EH (cell line): ENCODE measurements around the gene GAS2L3.

Experiments used
- DNase-seq: peaks from one replicate; pipeline ENCODE4 v3.0.0-alpha.2; 2015; ENCODE audit warnings: low read depth

The GAS2L3 gene

GRCh38 chr12:100661300-100661951, 87.9 kb downstream of the GAS2L3 start:
- DNase-seq = peak; percentile 62

- no peak for DNase-seq
Measured at GRCh38 chr12:100666588-100666987, 93.1 kb downstream of the GAS2L3 start.

- DNase-seq = peak; percentile 73
Measured at GRCh38 chr12:100668945-100669536, 95.6 kb downstream of the GAS2L3 start.

GRCh38 chr12:100669922-100670321, 96.4 kb downstream of the GAS2L3 start:
- DNase-seq = no peak

DNA sequence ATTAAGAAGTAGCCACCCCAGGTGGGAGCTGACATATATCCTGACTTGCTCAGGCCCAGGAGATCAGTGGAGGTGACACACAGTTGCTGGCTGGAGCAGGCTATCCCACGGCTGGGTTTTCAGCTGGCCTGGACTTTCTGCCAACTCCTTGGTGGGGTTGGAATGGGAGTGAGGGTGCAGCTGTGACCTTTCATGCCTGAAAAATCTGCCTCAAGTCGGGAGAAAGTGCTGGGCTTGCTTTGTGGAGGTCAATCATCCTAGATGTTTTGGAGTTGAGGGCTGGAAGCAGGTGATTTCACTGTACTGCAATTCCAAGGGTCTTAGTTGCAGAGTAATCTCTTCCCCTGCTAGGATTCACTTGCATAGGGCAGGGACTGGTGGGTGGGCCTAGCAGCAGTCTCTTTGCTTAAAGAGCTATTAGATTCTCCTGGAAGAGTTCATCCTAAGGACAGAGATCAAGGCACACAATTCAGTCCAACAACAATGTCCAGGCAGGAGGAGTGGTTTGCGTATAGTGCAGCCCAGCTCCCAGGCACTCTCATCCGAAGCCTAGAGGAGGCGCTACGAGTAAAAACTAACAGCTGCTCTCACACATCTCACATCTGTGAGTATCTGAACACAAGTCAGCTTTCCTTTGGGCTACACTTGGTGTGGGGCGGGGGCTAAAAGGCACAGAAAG, 98.1 kb downstream of the GAS2L3 start:
- no peak for DNase-seq

DNA sequence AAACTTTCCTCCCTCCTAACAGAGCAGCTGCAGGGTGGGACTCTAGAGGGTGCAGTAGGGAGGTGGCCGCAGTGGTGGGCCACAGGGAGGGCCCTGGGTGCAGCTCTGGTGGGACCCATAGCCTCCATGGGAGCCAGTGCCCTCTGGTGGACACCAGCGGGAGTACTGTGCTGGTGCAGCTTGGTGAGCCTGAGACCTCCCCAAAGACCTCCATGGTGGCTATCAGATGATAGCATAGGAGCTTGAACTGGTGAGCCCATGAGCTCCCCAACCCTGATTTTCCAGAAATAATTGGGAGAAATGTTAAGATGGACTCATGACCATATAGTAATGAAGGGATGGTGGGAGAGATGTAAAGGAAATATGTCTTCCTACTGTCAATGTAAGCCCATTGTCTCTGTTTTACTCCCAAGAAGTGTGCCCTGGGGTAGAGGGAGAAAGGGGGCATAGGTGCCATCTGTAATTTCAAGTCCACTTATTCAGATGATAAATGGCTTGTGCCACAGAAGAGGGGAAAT, 98.7 kb downstream of the GAS2L3 start:
- peak; percentile 24 for DNase-seq

DNA sequence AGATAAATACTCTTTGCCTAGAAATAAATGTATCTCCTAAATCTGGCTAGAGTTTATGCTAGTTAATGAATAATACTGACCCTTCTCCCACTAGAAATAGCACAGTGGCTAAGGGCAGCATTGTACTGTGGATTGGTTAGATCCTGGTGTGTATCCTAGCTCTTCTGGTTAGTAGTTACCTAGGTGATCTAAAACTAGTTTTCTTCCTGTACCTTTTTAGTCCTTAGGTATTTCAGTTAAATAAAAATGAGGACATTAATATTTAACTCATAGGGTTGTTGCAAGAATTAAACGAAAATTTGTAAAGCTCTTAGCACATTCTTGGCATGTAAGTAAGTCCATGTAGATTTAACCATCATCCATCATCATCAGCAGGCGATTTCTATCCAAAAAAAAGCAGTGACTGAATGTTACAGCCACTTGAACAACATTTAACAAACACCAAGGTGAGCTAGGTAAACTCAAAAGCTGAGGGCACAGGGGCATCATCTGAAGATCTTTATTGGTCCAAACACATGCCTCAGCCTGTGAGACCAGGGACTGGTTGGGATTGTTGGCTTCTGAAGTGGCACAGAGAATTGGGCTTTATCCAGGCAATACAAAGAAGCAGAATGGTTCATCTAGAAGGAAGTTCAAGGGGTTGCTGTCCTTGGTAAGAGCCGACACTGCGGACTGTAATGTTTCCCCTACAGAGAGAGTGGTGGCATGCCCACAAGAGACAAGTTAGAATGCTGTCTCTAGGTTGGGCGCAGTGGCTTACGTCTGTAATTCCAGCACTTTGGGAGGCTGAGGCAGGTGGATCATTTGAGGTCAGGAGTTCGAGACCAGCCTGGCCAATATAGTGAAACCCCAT, 100.8 kb downstream of the GAS2L3 start:
- no peak for DNase-seq
